Globus pallidus (tissue), 1 donor: ENCODE measurements around the gene MICA.
"Not testable (repeated sequence)": the region's sequence is repeated elsewhere in the genome, so short reads cannot be mapped to it uniquely, and the experiment has no call there.

ENCODE experiments used
- DNase-seq: peaks from one replicate; pipeline ENCODE4 v3.0.0-alpha.2; 2015; ENCODE audit warnings: low spot score

MICA gene

GRCh38 chr6:31383149-31383548 is 20.2 kb upstream of the MICA start:
- DNase-seq = no peak

GRCh38 chr6:31385041-31385440 is 18.4 kb upstream of the MICA start:
- DNase-seq = no peak

GRCh38 chr6:31386099-31386498 is 17.3 kb upstream of the MICA start:
- no peak for DNase-seq

GRCh38 chr6:31386977-31387376 is 16.4 kb upstream of the MICA start:
- no peak for DNase-seq

- not testable (repeated sequence) for DNase-seq
Observed at GRCh38 chr6:31388916-31389801, 14.2 kb upstream of the MICA start.

DNA sequence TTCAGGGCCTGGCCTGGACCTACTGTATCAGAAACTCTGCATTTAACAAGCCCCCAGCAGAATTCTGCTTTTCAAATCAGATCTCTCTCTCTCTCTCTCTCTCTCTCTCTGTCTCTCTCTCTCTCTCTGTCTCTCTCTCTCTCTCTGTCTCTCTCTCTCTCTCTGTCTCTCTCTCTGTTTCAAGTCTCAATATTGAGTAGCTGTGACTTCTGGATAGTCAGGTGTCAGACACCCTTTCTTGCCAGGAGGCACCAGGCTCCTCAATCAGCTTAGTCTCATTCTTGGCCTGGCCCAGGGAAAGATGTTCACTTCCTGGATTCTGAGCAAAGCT is 13.6 kb upstream of the MICA start:
- DNase-seq = not testable (repeated sequence)

DNA sequence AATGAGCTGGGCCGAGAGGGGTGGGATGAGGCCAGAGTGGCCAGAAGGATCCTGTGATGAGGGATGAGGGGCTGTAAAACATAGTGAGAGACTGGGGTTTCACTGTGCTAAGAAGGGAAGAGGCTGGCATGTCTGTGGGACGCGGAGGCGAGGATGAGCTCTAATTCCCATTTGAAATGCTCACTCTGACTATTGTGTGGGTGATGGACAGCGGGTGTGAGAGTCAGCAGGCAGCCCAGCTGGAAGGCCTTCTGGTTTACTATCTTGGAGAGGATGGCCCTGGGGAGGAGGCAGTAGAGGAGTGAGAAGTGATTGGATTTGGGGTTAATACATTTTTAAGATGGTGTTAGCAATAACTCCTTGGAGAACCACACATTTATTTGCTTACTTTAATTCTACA is 9.5 kb upstream of the MICA start:
- no peak for DNase-seq

- no peak for DNase-seq
Observed at GRCh38 chr6:31394381-31394780, 9.0 kb upstream of the MICA start.

- DNase-seq = no peak
Observed at GRCh38 chr6:31395832-31396231, 7.6 kb upstream of the MICA start.

DNA sequence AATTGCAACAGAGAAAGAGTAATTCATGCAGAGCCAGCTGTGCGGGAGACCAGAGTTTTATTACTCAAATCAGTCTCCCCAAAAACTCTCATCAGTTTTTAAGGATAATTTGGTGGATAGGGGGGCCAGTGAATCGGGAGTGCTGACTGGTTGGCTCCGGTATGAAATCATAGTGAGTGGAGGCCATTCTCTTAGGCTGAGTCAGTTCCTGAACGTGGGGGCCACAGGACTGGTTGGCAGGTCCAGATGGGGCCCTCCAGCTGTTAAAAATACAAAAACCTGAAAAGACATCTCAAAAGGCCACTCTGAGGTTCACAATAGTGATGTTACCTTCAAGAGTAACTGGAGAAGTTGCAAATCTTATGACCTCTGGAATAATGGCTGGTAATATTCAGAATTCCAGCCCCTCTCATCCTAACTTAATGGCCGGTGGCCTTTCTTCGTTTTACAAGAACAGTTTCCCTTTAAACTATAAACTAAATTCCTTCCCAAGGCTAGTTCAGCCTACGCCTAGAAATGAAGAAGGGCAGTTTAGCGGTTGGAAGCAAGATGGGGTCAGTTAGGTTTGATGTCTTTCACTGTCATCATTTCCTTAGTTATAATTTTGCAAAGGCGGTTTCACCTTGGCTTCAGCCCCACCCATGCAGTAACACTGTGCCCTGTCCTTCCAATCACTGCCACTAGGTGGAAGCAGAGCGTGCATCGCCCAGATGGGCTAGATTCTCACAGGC is 6.8 kb upstream of the MICA start:
- peak; percentile 56 for DNase-seq

GRCh38 chr6:31397153-31397499 is 6.3 kb upstream of the MICA start:
- not testable (repeated sequence) for DNase-seq

DNA sequence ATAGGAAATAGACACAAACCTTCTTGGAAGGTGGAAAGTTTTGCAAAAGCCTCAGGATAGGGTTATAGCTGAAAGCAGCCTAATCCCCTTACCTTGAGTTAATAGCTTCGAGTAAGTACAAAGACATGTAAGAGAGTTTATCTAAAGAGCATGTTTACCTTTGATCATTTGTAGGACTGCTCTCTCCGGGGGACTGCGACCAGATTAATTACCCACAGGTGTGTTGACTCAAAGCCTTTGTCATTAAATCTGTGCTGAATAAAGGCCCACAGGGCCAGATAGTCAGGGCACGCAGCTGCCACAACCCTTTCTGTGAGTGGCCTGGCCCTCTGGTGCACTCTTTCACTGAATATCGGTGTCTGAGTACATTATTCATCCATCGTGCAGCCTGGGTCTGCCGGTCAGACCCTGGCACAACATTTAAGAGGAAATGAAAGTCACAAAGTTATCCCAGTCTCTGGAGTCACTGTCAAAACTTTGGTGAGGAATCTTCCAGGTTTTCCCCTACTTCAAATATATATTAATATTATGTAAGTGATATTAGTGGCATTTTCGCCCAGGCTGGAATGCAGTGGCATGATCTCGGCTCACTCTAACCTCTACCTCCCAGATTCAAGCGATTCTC is 5.4 kb upstream of the MICA start:
- DNase-seq = no peak

- peak; percentile 66 for DNase-seq
Observed at GRCh38 chr6:31399589-31400466, 3.6 kb upstream of the MICA start.

DNA sequence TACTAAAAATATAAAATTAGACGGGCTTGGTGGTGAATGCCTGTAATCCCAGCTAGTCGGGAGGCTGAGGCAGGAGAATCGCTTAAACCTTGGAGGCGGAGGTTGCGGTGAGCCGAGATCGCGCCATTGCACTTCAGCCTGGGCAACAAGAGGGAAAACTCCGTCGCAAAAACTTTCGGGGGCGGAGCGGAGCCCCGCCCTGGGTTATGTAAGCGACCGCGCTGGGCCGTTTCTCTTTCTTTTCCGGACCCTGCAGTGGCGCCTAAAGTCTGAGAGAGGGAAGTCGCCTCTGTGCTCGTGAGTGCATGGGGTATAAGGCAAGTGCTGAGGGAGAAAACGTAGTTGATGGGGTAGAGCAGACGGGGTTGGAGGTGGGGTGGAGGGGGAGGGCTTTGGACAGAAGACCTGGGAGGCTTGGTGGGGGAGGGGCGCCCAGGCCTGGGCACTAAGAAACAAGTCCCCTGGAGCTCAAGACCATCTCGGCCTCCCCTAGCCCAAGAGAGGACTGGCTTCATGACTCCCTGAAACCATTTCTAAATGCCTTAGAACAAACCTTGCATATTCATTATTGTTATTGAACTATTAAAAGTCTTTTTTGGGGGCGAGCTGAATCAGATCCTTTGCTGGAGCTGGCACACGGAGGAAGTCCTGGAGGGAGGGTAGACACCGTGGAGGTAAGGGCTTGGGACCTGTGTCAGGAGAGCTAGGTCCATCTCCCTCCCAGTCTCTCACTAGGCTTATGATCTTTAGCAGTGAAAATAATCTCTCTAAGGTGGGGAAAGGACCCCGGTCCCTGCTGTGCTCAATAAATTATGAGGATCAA is 2.7 kb upstream of the MICA start:
- peak; percentile 24 for DNase-seq

- no peak for DNase-seq
Observed at GRCh38 chr6:31401403-31401802, 2.0 kb upstream of the MICA start.

DNA sequence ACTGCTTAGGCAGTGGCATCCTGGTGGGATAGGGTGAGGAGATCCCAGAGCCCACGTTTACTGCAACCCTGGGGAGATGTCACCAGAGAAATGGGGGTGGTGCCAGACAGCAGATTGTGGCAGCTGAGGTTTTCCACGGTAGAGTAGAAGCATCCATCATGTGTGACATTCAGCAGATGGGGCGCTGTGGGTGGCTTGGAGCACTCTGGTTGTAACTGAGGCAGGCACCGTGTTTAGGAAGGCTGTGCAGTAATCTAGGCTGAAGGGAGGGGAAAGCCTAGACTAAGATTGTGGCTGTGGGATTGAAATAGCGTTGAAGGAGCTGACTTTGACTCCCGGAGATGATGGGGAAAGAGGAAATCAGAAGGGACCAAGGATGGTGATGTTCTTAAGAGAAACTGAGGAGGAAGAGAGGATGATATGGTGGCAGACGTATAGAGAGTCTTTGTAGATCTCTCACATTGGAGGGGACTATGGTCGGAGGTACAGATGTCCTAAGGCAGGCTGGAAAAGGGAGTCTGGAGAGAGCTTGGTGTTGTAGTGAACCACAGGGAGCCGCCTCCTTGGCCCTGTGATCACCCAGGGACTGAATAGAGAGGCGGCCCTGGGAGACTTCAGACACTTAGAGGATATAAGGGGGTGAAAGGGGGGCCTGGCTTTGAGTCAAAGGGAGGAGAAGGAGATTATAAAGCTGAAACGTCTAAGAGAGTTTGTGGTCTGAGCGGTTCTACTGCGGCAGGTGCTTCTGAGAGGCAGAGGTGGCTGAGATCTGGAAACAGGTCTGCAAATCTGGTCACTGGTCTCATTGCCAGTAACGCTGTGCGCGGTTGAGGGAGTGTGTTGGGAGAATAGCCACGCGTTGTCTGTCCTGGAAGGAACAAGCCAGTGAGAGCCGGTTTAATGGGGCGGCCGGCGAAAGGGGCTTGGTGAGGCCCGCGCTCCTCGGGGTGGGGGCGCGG is 792 bp upstream of the MICA start:
- DNase-seq = no peak

GRCh38 chr6:31404061-31404364 is 618 bp downstream of the MICA start:
- DNase-seq = not testable (repeated sequence)

DNA sequence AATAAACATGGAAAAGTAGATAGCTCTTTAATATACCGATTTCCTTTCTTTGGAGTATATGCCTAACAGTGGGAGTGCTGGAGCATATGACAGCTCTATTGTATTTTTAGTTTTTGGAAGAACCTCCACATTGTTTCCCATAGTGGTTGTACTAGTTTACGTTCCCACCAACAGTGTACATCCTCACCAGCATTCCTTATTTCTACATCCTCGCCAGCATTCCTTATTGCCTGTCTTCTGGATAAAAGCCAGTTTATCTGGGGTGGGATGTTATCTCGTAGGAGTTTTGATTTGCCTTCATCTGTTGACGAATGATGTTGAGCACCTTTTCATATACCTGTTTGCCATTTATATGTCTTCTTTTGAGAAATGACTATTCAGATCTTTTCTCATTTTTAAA is 2.6 kb downstream of the MICA start:
- no peak for DNase-seq

DNA sequence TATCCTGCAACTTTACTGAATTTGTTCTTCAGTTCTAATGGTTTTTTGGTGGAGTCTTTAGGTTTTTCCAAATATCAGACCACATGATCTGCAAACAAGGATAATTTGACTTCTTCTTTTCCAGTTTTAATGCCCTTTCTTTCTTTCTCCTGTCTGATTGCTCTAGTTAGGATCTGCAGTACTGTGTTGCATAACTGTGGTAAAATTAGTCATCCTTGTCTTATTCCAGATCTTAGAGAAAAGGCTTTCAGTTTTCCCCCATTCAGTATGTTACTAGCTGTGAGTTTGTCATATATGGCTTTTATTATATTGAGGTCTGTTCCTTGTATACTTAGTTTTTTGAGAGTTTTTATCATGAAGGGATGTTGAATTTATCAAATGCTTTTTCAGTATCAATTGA is 4.3 kb downstream of the MICA start:
- DNase-seq = no peak

DNA sequence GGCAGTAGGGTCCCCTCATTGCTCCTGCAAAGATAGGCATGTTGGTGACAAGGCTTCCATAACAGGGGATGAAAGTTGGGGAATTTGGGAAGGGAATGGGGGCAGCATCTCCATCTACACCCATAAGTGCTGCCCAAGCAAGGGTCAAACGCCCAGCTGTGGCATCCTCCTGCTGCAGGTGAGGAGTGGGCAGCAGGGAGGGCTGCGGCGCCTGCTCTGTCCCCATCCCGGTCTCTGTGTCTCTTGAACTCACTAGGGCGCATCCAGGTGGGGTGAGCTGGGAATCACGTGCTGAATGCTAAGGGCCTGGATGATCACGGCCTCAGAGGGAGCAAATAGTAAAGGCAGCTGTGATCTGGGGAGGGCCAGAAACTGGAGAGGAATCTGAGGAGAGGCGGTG is 9.1 kb downstream of the MICA start:
- no peak for DNase-seq
